HL-60 (cell line): ENCODE measurements around the gene ZFYVE28.

Source experiments
- GABPA ChIP-seq: IDR thresholded peaks from 2 replicates; pipeline ENCODE4 v1.6.1; 2012; ENCODE audit warnings: low read depth
- TF ChIP-seq, protein P1 (sequence below): IDR thresholded peaks from one replicate; pipeline ENCODE4 v1.5.1; 2011; ENCODE audit warnings: low read length, control low read depth, inconsistent platforms; ENCODE audit not compliant: insufficient read depth

- TF ChIP-seq GABPA, result no peak
- TF ChIP-seq, protein P1, sequence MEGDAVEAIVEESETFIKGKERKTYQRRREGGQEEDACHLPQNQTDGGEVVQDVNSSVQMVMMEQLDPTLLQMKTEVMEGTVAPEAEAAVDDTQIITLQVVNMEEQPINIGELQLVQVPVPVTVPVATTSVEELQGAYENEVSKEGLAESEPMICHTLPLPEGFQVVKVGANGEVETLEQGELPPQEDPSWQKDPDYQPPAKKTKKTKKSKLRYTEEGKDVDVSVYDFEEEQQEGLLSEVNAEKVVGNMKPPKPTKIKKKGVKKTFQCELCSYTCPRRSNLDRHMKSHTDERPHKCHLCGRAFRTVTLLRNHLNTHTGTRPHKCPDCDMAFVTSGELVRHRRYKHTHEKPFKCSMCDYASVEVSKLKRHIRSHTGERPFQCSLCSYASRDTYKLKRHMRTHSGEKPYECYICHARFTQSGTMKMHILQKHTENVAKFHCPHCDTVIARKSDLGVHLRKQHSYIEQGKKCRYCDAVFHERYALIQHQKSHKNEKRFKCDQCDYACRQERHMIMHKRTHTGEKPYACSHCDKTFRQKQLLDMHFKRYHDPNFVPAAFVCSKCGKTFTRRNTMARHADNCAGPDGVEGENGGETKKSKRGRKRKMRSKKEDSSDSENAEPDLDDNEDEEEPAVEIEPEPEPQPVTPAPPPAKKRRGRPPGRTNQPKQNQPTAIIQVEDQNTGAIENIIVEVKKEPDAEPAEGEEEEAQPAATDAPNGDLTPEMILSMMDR, result no peak
These were observed 63.7 kb downstream of the ZFYVE28 start for GRCh38 chr4:2354760-2355159.
